Body of pancreas (tissue), 4 donors: ENCODE data around the gene RFXANK. TPM values are rescaled to one million over a fixed set of nuclear protein-coding genes. Genes with fewer than 3 reads are reported as not detected.
A peak's percentile ranks its signal among the peaks of the same experiment; 100 is the strongest.

ENCODE experiments used
- ATAC-seq: fragments of 150-250 bp; one replicate; pipeline ENCODE4 v1.9.1; 2016
- DNase-seq, 4 donors: peaks; one replicate each; pipeline ENCODE4 v3.0.0-alpha.2; 2019
- H3K27ac ChIP-seq, 4 donors: fragments of 200-600 bp; sonication (generic); 1 replicate in 3 of 4; 2 replicates in 1 of 4; pipeline versions ENCODE4 v1.5.1 to v1.6.1; 2016 to 2019; ENCODE audit warnings: mild to moderate bottlenecking in 1 of 4, mixed read lengths in 1 of 4, moderate library complexity in 1 of 4
- H3K27me3 ChIP-seq, 2 donors: fragments of 200-600 bp; sonication (generic); one replicate each; pipeline ENCODE4 v1.6.0; 2016; ENCODE audit warnings: mild to moderate bottlenecking in 1 of 2
- H3K36me3 ChIP-seq, 2 donors: fragments of 200-600 bp; sonication (generic); replicated peaks in 1 of 2; 2 replicates each; pipeline ENCODE4 v1.5.1; 2016; ENCODE audit warnings: low read depth in 2 of 2; ENCODE audit not compliant: insufficient read depth in 1 of 2
- H3K4me1 ChIP-seq: fragments of 200-600 bp; sonication (generic); one replicate; pipeline ENCODE4 v1.6.0; 2016
- H3K4me3 ChIP-seq, 2 donors: fragments of 200-600 bp; sonication (generic); 1 replicate in 1 of 2; 2 replicates in 1 of 2; pipeline ENCODE4 v1.5.1; 2016 to 2019
- H3K9me3 ChIP-seq, 3 donors: fragments of 200-600 bp; sonication (generic); 1 replicate in 2 of 3; 2 replicates in 1 of 3; pipeline ENCODE4 v1.5.1; 2016
- POLR2A ChIP-seq, 3 donors: fragments of 450-650 bp; IDR thresholded peaks; one replicate each; pipeline ENCODE4 v1.6.1; 2016; ENCODE audit warnings: antibody characterized with exemption in 3 of 3, mild to moderate bottlenecking in 2 of 3
- WGBS, 2 donors: methylation state at CpG; one replicate each; pipeline ENCODE4 v1.1.5; 2017; 5-methylcytosine and 5-hydroxymethylcytosine counted together
- intact Hi-C: fragments of 100-400 bp; cut with DNase I; formaldehyde crosslinking; loops from one replicate; pipeline ENCODE4 v1.15.1; 2023
- total RNA-seq, 2 donors: library from RNA; depleted of rRNA; stranded (reverse); fragments of >200 nt; gene quantifications; one replicate each; pipeline ENCODE4 v1.1.0, GENCODE V29; 2016
- TF ChIP-seq, protein P1 (sequence below), 7 experiments: fragments of 450-650 bp in 4 of 7; fragments of 200-600 bp in 3 of 7; sonication (generic) in 3 of 7; IDR thresholded peaks; one replicate each; pipeline ENCODE4 v1.5.1; 2016 to 2019; ENCODE audit warnings: antibody characterized with exemption in 7 of 7

Gene RFXANK, protein sequence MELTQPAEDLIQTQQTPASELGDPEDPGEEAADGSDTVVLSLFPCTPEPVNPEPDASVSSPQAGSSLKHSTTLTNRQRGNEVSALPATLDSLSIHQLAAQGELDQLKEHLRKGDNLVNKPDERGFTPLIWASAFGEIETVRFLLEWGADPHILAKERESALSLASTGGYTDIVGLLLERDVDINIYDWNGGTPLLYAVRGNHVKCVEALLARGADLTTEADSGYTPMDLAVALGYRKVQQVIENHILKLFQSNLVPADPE
- 10 to 100 TPM; 16.1 to 43.8 TPM for total RNA-seq

DNA sequence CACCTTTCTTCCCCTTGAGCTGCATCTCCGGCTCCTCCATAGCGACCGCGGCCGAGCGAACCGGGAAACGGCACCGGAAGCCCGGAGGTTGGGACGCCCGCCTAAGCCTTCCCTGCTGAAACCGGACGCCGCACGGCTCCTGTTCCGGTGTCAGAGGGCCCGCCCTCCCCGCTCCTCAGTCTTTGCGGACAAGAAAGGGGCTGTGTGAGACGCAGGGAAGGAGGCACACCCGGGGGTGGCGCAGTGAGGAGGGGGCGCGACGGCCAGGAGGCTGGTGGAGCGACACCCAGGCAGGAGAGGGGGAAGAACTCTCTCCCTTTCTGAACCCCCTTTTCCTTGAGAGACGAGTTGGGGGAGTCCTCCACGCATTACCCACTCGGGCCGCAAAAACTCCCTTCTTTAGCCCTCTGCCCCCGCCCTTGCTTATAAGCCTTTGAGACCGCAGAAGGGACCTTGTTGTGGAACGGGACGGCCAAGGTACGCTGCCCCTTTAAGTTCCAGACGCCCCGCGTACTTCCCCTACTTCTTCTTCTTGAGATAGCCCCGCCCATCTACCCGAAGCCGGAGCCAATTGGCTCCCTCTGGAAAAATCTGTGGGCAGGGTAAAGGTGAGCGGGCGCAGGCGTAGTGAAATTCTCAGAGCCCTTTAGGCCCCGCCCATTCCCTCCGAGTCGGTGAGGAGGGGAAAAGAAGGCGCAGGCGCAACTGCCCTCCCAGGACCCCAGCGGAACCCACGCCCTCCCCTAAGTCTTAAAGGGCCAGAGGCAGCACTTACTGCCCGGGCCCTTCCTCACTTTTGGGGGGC lies at the start of gene RFXANK, which contains the start of gene BORCS8:
Gene RFXANK, plus strand, starts transcription at position 181 of the 805 bp plus-strand sequence. CDS start 1,689 bp downstream, outside the sequence.
Gene BORCS8, minus strand, starts transcription at position 75 of the 805 bp plus-strand sequence. Its CDS starts 35 bp downstream, at position 40.
- intact Hi-C loops: no loop called here
- peaks cover 39% of the 10 kb centered on the region for H3K4me1 ChIP-seq
- peak within 1 kb of the TSS; percentile 96 to 99 (median 98) for H3K27ac ChIP-seq
- peak in 2 of 3 donors; percentile 64 to 74 for TF ChIP-seq POLR2A (IDR thresholded peaks at IDR 0.05)
- TF ChIP-seq, protein P1, sequence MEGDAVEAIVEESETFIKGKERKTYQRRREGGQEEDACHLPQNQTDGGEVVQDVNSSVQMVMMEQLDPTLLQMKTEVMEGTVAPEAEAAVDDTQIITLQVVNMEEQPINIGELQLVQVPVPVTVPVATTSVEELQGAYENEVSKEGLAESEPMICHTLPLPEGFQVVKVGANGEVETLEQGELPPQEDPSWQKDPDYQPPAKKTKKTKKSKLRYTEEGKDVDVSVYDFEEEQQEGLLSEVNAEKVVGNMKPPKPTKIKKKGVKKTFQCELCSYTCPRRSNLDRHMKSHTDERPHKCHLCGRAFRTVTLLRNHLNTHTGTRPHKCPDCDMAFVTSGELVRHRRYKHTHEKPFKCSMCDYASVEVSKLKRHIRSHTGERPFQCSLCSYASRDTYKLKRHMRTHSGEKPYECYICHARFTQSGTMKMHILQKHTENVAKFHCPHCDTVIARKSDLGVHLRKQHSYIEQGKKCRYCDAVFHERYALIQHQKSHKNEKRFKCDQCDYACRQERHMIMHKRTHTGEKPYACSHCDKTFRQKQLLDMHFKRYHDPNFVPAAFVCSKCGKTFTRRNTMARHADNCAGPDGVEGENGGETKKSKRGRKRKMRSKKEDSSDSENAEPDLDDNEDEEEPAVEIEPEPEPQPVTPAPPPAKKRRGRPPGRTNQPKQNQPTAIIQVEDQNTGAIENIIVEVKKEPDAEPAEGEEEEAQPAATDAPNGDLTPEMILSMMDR (IDR thresholded peaks at IDR 0.05): peak in 1 of 7 experiments; percentile 14
- no peaks in the 10 kb centered on the region for H3K9me3 ChIP-seq
- no peaks in the 10 kb centered on the region for H3K27me3 ChIP-seq
- WGBS, 2 donors: 0 to 1% methylated on average over 26 to 53 of the region's 53 CpGs
- peak; percentile 100 for DNase-seq
- no peaks in the 10 kb centered on the region for H3K36me3 ChIP-seq
- H3K4me3 ChIP-seq: peak within 1 kb of the TSS; percentile 68 to 96
- ATAC-seq: peak; percentile 95

DNA sequence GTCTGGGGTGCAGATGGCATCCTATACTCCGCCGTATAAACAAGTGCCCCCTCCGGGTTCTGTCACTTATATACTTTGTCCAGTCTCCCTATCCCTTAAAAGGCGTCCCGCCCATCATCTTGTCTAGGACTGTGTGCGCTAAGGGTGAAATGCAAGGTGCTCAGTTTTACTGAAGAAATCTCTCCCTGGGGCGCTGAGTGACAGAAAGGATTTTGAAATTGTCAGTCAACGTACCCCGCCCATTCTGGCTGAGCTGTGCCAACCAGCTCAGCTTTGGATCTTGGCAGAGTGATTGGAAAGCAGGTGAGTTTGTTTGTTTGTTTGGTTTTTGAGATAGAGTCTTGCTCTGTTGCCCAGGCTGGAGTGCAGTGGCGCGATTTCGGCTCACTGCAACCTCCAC lies 49.7 kb upstream of the RFXANK start:
- Histone ChIP-seq H3K27me3 (no peaks in the 10 kb centered on the region), H3K9me3 (no peaks in the 10 kb centered on the region), H3K36me3 (no peaks in the 10 kb centered on the region), H3K4me3 (no peak overlapping the region), H3K4me1 (peaks cover 14% of the 10 kb centered on the region), H3K27ac (no peak overlapping the region)
- no peak for ATAC-seq
- intact Hi-C loops: no loop called here
- TF ChIP-seq, protein P1 (IDR thresholded peaks at IDR 0.05): no peak
- no peak for TF ChIP-seq POLR2A (IDR thresholded peaks at IDR 0.05)
- WGBS, 2 donors: 68 to 80% methylated on average over 10 to 12 of the region's 12 CpGs
- no peak for DNase-seq

DNA sequence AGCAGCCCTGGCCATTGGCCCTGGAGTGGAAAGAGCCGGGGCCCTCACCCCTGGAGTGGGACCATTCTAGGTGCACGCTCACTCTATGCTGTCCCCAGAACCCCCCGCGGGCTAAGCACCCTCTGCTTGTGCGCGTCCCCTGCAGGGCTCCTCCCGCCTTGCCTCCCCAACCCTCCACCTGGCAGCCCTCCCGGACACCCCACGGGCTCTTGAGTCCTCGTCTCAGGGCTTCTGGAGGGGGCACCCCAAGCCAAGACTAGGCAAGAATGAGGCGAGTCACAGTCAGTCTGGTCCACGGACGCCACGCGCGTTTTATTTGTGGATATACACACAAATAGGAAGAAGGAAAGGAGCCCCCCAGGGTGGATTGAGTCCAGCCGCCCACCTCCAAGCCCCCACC lies 46.8 kb upstream of the RFXANK start:
- Histone ChIP-seq H3K27me3 (no peaks in the 10 kb centered on the region), H3K27ac (no peak overlapping the region), H3K4me1 (peaks cover 8% of the 10 kb centered on the region), H3K4me3 (no peak overlapping the region), H3K9me3 (no peaks in the 10 kb centered on the region), H3K36me3 (no peaks in the 10 kb centered on the region)
- intact Hi-C loops: no loop called here
- 73 to 88% methylated on average over 1 to 17 of the region's 17 CpGs for WGBS, 2 donors
- no peak for TF ChIP-seq POLR2A (IDR thresholded peaks at IDR 0.05)
- TF ChIP-seq, protein P1 (IDR thresholded peaks at IDR 0.05): no peak
- ATAC-seq: no peak
- DNase-seq: no peak

DNA sequence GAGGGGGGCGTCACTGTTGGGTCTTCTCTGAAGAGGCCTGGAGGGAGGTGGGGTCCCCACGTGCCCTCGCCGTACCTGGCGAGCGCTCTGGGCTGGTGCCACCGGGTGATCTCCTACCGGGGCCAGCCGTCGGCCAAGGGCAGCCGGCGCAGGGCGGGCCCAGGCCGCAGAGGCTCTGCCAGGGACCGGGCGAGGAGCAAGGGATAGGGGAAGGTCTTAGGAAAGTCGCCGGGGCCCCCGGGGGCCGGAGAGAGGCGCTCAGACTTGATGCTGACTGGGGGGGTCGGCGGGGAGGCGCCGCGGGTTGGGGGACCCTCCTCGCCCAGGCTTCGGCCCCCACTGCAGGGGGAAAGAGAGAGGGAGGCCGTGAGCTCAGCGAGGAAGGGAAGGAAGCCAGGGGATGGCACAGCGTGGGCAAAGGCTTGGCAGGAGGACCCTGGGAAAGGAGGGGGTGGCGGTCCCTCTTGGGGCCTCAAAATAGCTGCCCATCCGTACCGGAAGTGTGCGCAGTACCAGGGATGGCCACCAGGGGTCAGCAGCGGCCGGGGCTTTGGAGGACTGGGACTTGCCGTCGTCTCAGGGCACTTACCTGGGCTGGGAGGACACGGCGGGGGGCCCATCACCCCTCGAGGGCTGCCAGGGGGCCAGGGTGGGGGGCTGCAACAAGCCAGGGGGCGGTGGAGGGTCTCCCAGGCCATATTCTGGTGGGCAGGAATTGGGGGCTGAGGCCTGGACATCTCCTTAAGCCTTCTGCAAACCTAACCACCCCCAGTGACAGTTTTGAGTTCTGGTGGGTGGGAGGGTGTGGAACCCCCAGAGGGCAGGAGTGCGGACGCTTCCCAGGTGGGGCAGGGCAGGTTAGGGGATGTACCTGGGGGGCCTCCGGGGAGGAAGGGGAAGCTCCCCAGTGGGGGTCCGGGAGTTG lies 46.1 kb upstream of the RFXANK start:
- DNase-seq (peak; percentile 77 to 87 (median 82)), ATAC-seq (peak; percentile 80)
- Histone ChIP-seq H3K4me1 (peaks cover 8% of the 10 kb centered on the region), H3K27ac (no peak overlapping the region), H3K4me3 (no peak overlapping the region), H3K27me3 (no peaks in the 10 kb centered on the region), H3K9me3 (no peaks in the 10 kb centered on the region), H3K36me3 (no peaks in the 10 kb centered on the region)
- 21 to 24% methylated on average over 25 to 40 of the region's 47 CpGs for WGBS, 2 donors
- no peak for TF ChIP-seq POLR2A (IDR thresholded peaks at IDR 0.05)
- TF ChIP-seq, protein P1 (IDR thresholded peaks at IDR 0.05): peak; percentile 86 to 98 (median 93)
- intact Hi-C loops: no loop called here
